Measurements from ENCODE around the gene DNAJB14. TPM values are rescaled to one million over a fixed set of nuclear protein-coding genes. Genes with fewer than 3 reads are reported as not detected.
"Not testable (repeated sequence)": the region's sequence is repeated elsewhere in the genome, so short reads cannot be mapped to it uniquely, and the experiment has no call there.

DNAJB14 gene
- total RNA-seq (ENCODE audit: insufficient read depth, low replicate concordance), result 71.3 TPM

- DNase-seq (ENCODE audit: low spot score), result peak; percentile 88
These were observed at the start of gene DNAJB14 for GRCh38 chr4:99946356-99947189. DNAJB14 (minus strand) TSS chr4:99946618; CDS start chr4:99946571, 47 bp downstream.

DNA sequence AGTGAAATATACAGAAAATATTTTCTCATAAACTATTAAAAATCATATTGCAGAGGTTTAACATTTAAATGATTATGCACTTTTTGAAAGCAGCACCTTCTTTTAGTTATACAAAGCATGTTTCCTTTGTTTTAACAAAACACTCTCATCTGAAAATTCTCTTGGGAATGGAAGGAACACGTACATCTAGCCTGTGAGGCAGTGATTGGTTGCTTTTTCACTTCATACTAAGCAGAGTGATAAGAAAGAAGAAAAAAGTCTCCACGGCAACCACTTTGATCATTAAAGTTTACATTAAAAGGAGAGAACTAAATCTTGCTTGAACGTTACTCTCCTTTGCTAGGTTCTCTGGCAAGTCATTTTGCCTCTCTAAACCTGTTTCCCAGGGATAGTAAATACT, 45.3 kb upstream of the DNAJB14 start:
- DNase-seq (ENCODE audit: low spot score), result peak; percentile 14

- DNase-seq (ENCODE audit: low spot score), result no peak
These were observed 41.3 kb upstream of the DNAJB14 start for GRCh38 chr4:99987681-99988080.

- DNase-seq (ENCODE audit: low spot score), result no peak
These were observed 40.4 kb upstream of the DNAJB14 start for GRCh38 chr4:99986792-99987191.

DNA sequence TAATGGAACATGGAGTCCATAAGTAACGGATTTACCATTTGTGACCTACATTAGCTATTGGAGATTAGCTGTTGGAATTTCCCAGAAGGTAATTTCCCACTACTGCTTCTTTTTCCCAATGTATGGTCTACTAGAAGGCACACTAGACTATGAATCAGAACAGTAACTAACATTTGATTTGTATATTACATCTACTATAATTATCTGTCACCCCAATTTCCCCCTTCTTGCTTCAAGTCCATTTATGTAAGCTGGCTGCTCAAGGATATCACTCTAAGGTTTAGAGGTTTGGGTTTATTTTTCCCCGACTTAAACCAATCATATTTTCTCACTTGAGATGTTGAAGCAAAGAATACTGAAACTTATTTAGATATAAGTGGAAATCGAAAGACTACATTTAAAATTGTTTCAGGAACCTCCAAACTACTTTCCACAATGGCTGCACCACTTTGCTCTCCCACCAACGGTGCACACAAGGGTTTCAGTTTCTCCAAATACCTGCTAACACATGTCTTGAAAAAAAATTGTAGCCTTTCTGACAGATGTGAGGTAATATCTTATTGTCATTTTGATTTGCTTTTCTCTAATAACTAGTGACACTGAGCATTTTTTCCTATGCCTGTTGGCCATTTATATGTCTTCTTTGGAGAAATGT, 37.0 kb upstream of the DNAJB14 start:
- DNase-seq (ENCODE audit: low spot score), result no peak

DNA sequence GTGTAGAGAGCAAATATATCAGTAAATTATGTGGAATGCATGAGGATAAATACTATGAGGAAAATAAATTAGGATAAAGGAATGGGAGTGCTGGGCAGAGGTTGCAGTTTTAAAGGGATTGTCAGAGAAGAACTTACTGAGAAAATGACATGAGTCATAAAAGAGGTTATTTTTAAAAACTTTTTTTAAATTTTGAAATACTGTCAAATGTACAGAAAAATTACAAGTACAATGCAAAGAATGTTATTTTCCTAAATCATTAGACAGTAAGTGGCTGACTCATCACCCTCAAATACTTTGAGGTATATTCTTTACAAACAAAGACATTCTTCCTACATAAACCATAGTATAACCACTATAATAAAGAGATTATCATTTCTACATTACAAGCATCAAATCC, 33.5 kb upstream of the DNAJB14 start:
- no peak for DNase-seq (ENCODE audit: low spot score)

DNA sequence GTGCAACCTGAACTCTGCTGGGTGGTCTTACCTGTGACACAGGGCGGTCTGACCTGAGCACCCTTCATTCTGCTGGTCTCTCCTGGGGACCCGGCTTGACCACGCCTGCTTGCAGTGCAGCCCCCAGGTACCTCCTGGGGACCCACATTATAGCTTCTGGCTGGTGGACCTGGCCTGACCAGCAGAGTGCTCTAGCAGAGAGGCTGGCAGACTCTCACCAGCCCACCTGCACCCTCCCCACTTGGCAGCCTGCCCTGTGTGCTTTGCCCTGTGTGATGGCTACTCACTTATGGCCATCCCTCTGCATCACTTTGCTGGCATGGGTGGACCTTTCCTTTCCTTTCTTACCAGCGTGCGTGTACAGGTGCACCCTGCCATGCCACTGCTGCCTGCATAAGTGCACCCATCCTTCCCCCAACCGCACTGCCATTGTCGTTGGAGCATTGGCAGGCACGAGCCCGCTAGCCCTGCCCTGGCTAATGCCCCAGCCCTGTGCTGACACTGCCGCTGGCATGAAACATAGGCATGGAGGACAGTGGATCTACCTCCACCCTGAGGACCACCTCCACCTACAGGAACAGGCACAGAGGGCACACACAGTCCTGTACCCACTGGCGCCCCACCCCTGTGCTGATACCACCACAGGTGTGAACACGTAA, 25.2 kb upstream of the DNAJB14 start:
- DNase-seq (ENCODE audit: low spot score), result no peak

GRCh38 chr4:99968330-99968729, 21.9 kb upstream of the DNAJB14 start:
- peak; percentile 10 for DNase-seq (ENCODE audit: low spot score)

GRCh38 chr4:99966692-99967091, 20.3 kb upstream of the DNAJB14 start:
- no peak for DNase-seq (ENCODE audit: low spot score)

- DNase-seq (ENCODE audit: low spot score), result no peak
These were observed 19.4 kb upstream of the DNAJB14 start for GRCh38 chr4:99965674-99966350.

GRCh38 chr4:99965173-99965572, 18.8 kb upstream of the DNAJB14 start:
- DNase-seq (ENCODE audit: low spot score), result no peak

GRCh38 chr4:99961711-99962110, 15.3 kb upstream of the DNAJB14 start:
- no peak for DNase-seq (ENCODE audit: low spot score)

GRCh38 chr4:99960648-99961047, 14.2 kb upstream of the DNAJB14 start:
- DNase-seq (ENCODE audit: low spot score), result no peak

DNA sequence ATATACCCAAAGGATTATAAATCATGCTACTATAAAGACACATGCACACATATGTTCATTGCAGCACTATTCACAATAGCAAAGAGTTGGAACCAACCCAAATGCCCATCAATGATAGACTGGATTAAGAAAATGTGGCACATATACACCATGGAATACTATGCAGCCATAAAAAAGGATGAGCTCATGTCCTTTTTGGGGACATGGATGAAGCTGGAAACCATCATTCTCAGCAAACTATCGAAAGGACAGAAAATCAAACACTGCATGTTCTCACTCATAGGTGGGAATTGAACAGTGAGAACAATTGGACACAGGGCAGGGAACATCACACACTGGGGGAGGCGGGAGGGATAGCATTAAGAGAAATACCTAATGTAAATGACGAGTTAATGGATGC, 11.8 kb upstream of the DNAJB14 start:
- not testable (repeated sequence) for DNase-seq (ENCODE audit: low spot score)

- no peak for DNase-seq (ENCODE audit: low spot score)
These were observed 4.5 kb upstream of the DNAJB14 start for GRCh38 chr4:99950913-99951254.

DNA sequence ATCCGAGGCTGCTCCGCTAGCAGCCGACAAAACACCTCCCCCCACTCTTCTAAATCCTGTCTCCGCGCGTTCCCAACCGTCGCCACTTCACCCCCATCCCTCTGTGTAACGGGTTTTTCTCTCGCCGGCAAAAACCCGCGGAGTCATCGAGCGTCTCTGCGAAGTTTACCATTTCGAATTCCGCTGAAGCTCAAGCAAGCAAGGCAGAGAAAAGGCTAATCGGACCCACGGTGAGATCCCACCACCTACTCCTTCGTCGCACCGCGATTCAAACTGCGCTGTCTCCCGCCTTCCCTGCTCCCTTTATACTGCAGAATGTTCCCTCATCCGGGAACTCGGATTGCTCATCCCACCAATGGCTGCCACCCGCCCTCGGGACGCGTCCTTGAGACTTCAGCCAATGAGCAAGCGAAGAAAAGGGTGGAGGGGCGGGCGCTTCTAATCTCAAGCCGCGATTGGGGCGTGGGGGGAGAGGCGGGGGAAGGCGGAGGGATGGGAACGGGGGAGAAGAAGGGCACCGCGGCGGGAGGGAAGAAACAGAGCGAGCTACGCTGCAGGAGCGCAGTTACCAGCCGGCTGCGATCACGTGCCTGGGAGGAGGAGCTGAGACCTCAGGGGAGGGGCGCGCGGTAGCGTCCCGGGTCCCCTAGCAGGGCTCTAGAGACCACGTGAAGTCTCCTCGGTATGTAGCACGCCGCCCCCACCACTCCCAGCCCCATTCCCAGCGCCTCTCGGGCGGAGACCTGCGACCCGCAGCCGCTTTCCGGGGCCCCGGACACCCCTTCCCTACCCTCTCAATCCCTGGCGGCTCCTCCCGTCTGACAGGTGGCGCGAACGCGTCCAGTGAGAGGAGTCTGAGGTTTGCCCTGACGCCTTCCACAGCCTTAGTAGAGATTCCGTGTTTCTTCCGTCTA, 3.8 kb upstream of the DNAJB14 start, which contains the start of gene H2AZ1:
H2AZ1 (minus strand) TSS at position 277 of the 914 bp plus-strand sequence; CDS start at position 172, 105 bp downstream.
- DNase-seq (ENCODE audit: low spot score), result peak; percentile 100

DNA sequence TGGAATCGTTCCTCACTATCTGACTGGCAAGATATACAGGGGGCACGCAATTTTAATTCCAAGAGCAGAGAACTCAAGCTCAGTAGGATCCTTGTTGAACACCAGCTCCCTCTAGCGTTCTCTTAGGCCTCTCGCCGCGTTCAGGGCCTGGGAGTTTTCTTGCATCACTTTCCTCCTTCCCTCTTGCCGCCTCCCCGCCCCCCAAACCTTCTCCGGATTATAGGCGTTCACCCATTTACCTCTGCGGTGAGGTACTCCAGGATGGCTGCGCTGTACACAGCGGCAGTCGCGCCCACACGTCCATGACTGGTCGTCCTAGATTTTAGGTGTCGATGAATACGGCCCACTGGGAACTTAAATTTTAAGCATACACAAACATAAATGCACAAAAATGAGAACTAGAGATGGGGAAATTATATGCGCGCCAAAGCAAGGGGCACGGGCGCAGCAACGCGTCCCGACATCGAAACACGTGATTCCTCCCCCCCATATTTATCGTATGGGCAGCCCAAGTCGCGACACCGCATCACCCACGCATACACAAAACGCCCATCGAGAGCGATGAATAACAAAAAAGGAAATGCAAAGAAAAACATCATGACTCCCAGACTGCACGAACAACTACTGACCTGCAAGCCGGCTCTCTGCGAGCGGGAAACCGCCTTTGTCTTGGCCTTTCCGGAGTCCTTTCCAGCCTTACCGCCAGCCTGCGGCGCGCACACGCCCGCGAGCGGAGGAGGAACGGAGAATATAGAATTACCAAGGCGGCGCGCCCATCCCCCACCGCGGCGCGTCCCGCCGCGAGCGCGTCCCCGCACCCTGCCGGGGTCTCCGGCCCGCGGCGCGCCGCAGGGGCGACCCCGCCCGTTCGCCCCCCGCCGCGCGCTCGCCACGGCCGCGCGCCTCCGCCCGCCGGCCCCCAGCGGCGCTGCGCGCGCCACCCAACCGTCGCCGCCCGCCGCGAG, 2.9 kb upstream of the DNAJB14 start:
- DNase-seq (ENCODE audit: low spot score), result peak; percentile 96

DNA sequence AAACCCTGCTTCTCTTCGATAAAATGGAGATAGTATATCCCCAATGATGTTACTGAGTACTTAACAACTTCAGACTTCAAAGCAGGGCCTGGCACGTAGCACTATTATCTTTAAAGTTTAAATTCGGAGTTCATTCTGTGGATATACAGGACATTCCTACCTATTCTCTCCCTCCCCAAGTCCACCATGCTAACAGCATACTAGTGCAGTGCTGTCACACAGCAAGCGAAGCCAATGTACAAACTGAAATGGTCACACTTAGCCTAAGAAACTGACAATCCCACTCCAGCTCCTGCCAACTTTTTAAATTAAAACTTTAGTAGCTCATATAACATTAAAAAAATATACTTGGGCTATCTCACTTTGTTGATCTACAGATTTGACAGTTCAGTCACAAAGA, 1.2 kb upstream of the DNAJB14 start:
- DNase-seq (ENCODE audit: low spot score), result no peak

GRCh38 chr4:99947190-99947578, 766 bp upstream of the DNAJB14 start:
- DNase-seq (ENCODE audit: low spot score), result peak; percentile 2

Measured in umbilical cord (tissue), 2 donors.